ENCODE data around the gene PPP1R26. TPM values are rescaled to one million over a fixed set of nuclear protein-coding genes. Genes with fewer than 3 reads are reported as not detected.
"Not testable (repeated sequence)": the region's sequence is repeated elsewhere in the genome, so short reads cannot be mapped to it uniquely, and the experiment has no call there.

The PPP1R26 gene
- total and polyA plus RNA-seq, 5 experiments from 2014 or later, result 0.13 to 0.22 TPM; not detected in 3

GRCh38 chr9:135447126-135447525, 32.5 kb upstream of the PPP1R26 start:
- Mint-ChIP-seq H3K27me3 (peaks cover 3 to 13% (median 5%) of the 10 kb centered on the region in 5 donors), H3K36me3 (no peaks in the 10 kb centered on the region), H3K4me3 (no peak overlapping the region), H3K9me3 (no peaks in the 10 kb centered on the region), H3K27ac (no peak overlapping the region), H3K4me1 (peaks cover 0 to 7% (median 2%) of the 10 kb centered on the region in 4 donors)
- no peak for DNase-seq
- ATAC-seq, result no peak
- POLR2A ChIA-PET, result no interaction called here

DNA sequence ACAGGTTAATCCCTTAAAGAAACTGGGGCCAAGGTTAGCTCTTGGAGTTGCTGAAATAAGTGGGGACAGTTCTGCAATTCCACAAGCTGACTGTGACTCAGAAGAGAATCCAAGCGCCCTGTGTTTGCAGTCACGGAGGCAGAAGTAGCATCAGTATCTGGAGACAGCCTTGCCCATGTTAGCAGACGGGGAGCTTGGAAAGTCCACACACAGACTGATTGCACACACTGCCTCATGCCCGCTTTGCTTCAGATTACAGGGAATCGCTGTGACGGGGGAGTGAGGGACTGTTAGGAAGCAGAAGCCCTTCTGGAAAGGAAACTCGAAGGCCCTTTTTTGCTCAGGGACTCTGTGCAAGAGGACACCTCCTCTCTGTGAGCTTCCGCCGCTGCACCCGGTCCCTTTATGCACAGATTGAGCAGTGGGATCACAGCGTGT, 30.9 kb upstream of the PPP1R26 start:
- Mint-ChIP-seq H3K36me3 (no peaks in the 10 kb centered on the region), H3K27me3 (peaks cover 0 to 4% (median 0%) of the 10 kb centered on the region in 5 donors), H3K9me3 (no peaks in the 10 kb centered on the region), H3K27ac (no peak overlapping the region), H3K4me3 (no peak overlapping the region), H3K4me1 (peaks cover 0 to 7% (median 2%) of the 10 kb centered on the region in 4 donors)
- POLR2A ChIA-PET, result no interaction called here
- DNase-seq (no peak), ATAC-seq (no peak)

DNA sequence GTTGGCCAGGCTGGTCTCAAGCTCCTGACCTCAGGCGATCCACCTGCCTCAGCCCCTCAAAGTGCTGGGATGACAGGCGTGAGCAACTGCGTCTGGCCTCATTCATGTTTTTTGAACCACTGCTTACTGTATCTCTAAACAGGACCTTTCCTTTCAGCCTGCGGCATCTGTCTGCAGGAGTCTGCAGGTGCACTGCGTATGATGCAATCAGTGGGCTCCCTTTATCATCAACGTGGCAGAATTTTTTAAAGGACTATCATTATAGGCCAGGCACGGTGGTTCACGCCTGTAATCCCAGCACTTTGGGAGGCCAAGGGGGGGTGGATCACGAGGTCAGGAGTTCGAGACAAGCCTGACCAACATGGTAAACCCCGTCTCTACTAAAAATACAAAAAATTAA, 30.1 kb upstream of the PPP1R26 start:
- H3K36me3 Mint-ChIP-seq, POLR2A ChIA-PET, DNase-seq, H3K27ac Mint-ChIP-seq, H3K27me3 Mint-ChIP-seq, H3K4me1 Mint-ChIP-seq, H3K4me3 Mint-ChIP-seq, H3K9me3 Mint-ChIP-seq, ATAC-seq: not testable (repeated sequence)

GRCh38 chr9:135450956-135451355, 28.6 kb upstream of the PPP1R26 start:
- no peaks in the 10 kb centered on the region for H3K36me3 Mint-ChIP-seq
- DNase-seq (no peak), ATAC-seq (no peak)
- H3K27me3 Mint-ChIP-seq, result peaks cover 3 to 18% (median 8%) of the 10 kb centered on the region in 5 donors
- H3K4me3 Mint-ChIP-seq, result no peak overlapping the region
- H3K9me3 Mint-ChIP-seq, result no peaks in the 10 kb centered on the region
- POLR2A ChIA-PET, result interaction anchor here (0.7 to 0.8 kb wide), 2 partner anchors 12 to 146 kb away, joined by 4 to 5 read pairs; no protein-coding TSS in a partner anchor
- H3K27ac Mint-ChIP-seq, result no peak overlapping the region
- no peaks in the 10 kb centered on the region for H3K4me1 Mint-ChIP-seq

- H3K36me3 Mint-ChIP-seq, H3K4me1 Mint-ChIP-seq, H3K9me3 Mint-ChIP-seq, H3K4me3 Mint-ChIP-seq, POLR2A ChIA-PET, ATAC-seq, H3K27ac Mint-ChIP-seq, DNase-seq: not testable (repeated sequence)
- peaks cover 4 to 28% (median 13%) of the 10 kb centered on the region in 5 donors for H3K27me3 Mint-ChIP-seq
Measured at GRCh38 chr9:135451909-135452308, 27.7 kb upstream of the PPP1R26 start.

GRCh38 chr9:135454737-135455136, 24.8 kb upstream of the PPP1R26 start:
- no peaks in the 10 kb centered on the region for H3K36me3 Mint-ChIP-seq
- DNase-seq, result no peak
- H3K4me1 Mint-ChIP-seq, result no peaks in the 10 kb centered on the region
- H3K4me3 Mint-ChIP-seq, result no peak overlapping the region
- POLR2A ChIA-PET, result no interaction called here
- H3K9me3 Mint-ChIP-seq, result peaks cover 0 to 4% (median 0%) of the 10 kb centered on the region in 9 donors
- no peak for ATAC-seq
- H3K27me3 Mint-ChIP-seq, result peaks cover 8 to 51% (median 29%) of the 10 kb centered on the region in 5 donors
- no peak overlapping the region for H3K27ac Mint-ChIP-seq

- ATAC-seq (no peak), DNase-seq (no peak)
- Mint-ChIP-seq H3K9me3 (peaks cover 0 to 4% (median 0%) of the 10 kb centered on the region in 9 donors), H3K36me3 (no peaks in the 10 kb centered on the region), H3K4me3 (no peak overlapping the region), H3K27ac (peak overlapping the region in 1 of 10 donors; percentile 50), H3K4me1 (no peaks in the 10 kb centered on the region), H3K27me3 (peaks cover 11 to 58% (median 33%) of the 10 kb centered on the region in 5 donors)
- POLR2A ChIA-PET, result no interaction called here
Measured at GRCh38 chr9:135455401-135456030, 24.1 kb upstream of the PPP1R26 start.

- peaks cover 0 to 4% (median 2%) of the 10 kb centered on the region in 9 donors for H3K9me3 Mint-ChIP-seq
- H3K27me3 Mint-ChIP-seq, result peaks cover 16 to 69% (median 41%) of the 10 kb centered on the region in 5 donors
- no peak for ATAC-seq
- no peaks in the 10 kb centered on the region for H3K36me3 Mint-ChIP-seq
- POLR2A ChIA-PET, result no interaction called here
- no peak overlapping the region for H3K27ac Mint-ChIP-seq
- H3K4me1 Mint-ChIP-seq, result no peaks in the 10 kb centered on the region
- DNase-seq, result no peak
- H3K4me3 Mint-ChIP-seq, result no peak overlapping the region
Measured at GRCh38 chr9:135456436-135457104, 23.0 kb upstream of the PPP1R26 start.

- H3K9me3 Mint-ChIP-seq, POLR2A ChIA-PET, H3K4me1 Mint-ChIP-seq, DNase-seq, H3K4me3 Mint-ChIP-seq, H3K36me3 Mint-ChIP-seq, H3K27ac Mint-ChIP-seq, ATAC-seq: not testable (repeated sequence)
- peaks cover 19 to 77% (median 45%) of the 10 kb centered on the region in 5 donors for H3K27me3 Mint-ChIP-seq
Measured at GRCh38 chr9:135458478-135458877, 21.1 kb upstream of the PPP1R26 start.

GRCh38 chr9:135461936-135462335, 17.6 kb upstream of the PPP1R26 start:
- Mint-ChIP-seq H3K9me3 (peaks cover 0 to 4% (median 2%) of the 10 kb centered on the region in 9 donors), H3K4me3 (no peak overlapping the region), H3K27me3 (peaks cover 19 to 74% (median 32%) of the 10 kb centered on the region in 5 donors), H3K4me1 (no peaks in the 10 kb centered on the region), H3K36me3 (no peaks in the 10 kb centered on the region), H3K27ac (no peak overlapping the region)
- POLR2A ChIA-PET, result no interaction called here
- ATAC-seq (no peak), DNase-seq (no peak)

GRCh38 chr9:135463140-135463539, 16.4 kb upstream of the PPP1R26 start:
- H3K4me1 Mint-ChIP-seq, result no peaks in the 10 kb centered on the region
- H3K9me3 Mint-ChIP-seq, result peaks cover 0 to 4% (median 2%) of the 10 kb centered on the region in 9 donors
- DNase-seq, result no peak
- H3K27ac Mint-ChIP-seq, result no peak overlapping the region
- no peak for ATAC-seq
- H3K4me3 Mint-ChIP-seq, result no peak overlapping the region
- H3K36me3 Mint-ChIP-seq, result no peaks in the 10 kb centered on the region
- POLR2A ChIA-PET, result interaction anchor here (0.6 kb wide), 1 partner anchor 12 kb away, joined by 5 read pairs; no protein-coding TSS in a partner anchor
- peaks cover 22 to 79% (median 37%) of the 10 kb centered on the region in 5 donors for H3K27me3 Mint-ChIP-seq

DNA sequence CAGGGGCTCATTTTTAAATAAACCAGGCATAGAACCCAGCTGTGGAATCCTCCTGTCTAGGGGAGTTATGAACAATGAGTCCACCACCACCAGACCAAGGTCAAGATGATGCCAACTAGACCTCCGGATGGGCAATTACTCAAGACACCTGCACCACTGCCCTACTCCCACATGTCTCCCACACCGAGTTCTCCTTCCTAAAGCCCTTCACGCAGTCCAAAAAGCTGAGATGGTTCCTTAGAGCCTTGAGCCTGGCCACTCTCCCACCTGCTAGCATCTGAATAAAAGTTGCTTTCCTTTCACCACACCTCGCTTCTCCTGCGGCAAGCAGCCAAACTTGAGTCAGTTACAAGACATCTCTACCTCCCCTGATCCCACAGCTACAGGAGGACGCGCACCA, 15.4 kb upstream of the PPP1R26 start:
- Mint-ChIP-seq H3K4me3 (no peak overlapping the region), H3K4me1 (peaks cover 0 to 5% (median 0%) of the 10 kb centered on the region in 4 donors), H3K9me3 (peaks cover 0 to 4% (median 0%) of the 10 kb centered on the region in 9 donors), H3K36me3 (no peaks in the 10 kb centered on the region), H3K27ac (peak overlapping the region in 1 of 10 donors; percentile 58), H3K27me3 (peaks cover 24 to 73% (median 44%) of the 10 kb centered on the region in 5 donors)
- POLR2A ChIA-PET, result no interaction called here
- no peak for ATAC-seq
- DNase-seq, result no peak

DNA sequence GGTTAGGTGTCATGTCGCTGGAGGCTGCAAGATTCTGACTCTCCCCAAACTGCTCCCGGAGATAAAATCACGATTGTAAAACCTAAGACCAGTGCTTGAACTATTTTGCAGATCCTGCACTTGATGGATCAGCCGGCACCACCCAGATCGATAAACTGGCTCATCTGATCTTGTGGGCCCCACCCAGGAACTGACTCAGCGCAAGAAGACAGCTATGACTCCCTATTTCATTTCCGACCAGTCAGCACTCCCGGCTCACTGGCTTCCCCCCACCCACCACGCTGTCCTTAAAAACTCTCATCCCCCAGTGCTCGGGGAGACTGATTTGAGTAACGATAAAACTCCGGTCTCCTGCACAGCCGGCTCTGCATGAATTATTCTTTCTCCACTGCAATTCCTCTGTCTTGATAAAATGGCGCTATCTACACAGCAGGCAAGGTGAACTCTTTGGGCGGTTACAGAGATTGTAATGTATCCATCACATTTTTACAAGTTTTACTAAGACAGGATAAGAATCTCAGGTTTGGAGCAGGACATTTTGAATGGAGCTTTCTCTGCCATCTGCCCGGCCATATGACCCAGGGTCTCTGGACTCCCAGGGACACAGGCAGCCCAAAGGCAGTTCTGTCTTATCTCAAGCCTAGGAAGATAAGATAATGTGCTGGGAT, 10.6 kb upstream of the PPP1R26 start:
- H3K36me3 Mint-ChIP-seq, result no peaks in the 10 kb centered on the region
- ATAC-seq, result no peak
- H3K4me3 Mint-ChIP-seq, result peak overlapping the region in 1 of 10 donors; percentile 24
- peaks cover 0 to 5% (median 0%) of the 10 kb centered on the region in 4 donors for H3K4me1 Mint-ChIP-seq
- H3K9me3 Mint-ChIP-seq, result no peaks in the 10 kb centered on the region
- DNase-seq, result no peak
- POLR2A ChIA-PET, result no interaction called here
- no peak overlapping the region for H3K27ac Mint-ChIP-seq
- H3K27me3 Mint-ChIP-seq, result peaks cover 27 to 64% (median 44%) of the 10 kb centered on the region in 5 donors

All from naive thymus-derived CD8-positive, alpha-beta T cell (primary cell).